Smooth muscle cell (in vitro differentiated cells): ENCODE data around the gene PSMD1. TPM values are rescaled to one million over a fixed set of nuclear protein-coding genes. Genes with fewer than 3 reads are reported as not detected.
"Not testable (repeated sequence)": the region's sequence is repeated elsewhere in the genome, so short reads cannot be mapped to it uniquely, and the experiment has no call there.

Experiments
- DNase-seq: peaks from one replicate; lab custom pipeline; 2025; ENCODE audit not compliant: unreplicated experiment; lab: John Stamatoyannopoulos, UW
- H2AFZ ChIP-seq: fragments of 200-600 bp; sonication (generic); 2 replicates; pipeline ENCODE4 v1.6.0; 2016; ENCODE audit warnings: antibody characterized with exemption, low read depth, mild to moderate bottlenecking
- H3F3A ChIP-seq: fragments of 200-600 bp; sonication (generic); 2 replicates; pipeline ENCODE4 v1.6.0; 2017; ENCODE audit warnings: antibody characterized with exemption, low read depth
- H3K27ac ChIP-seq: fragments of 200-600 bp; sonication (generic); 2 replicates; pipeline ENCODE4 v1.5.1; 2016; ENCODE audit warnings: low read depth, mild to moderate bottlenecking
- H3K27me3 ChIP-seq: fragments of 200-600 bp; sonication (generic); 2 replicates; pipeline ENCODE4 v1.6.1; 2016; ENCODE audit warnings: low read depth, mild to moderate bottlenecking
- H3K36me3 ChIP-seq: fragments of 200-600 bp; sonication (generic); 2 replicates; pipeline ENCODE4 v1.5.1; 2016; ENCODE audit warnings: low read depth
- H3K4me1 ChIP-seq: fragments of 200-600 bp; sonication (generic); 2 replicates; pipeline ENCODE4 v1.5.1; 2016; ENCODE audit warnings: low read depth
- H3K4me2 ChIP-seq: fragments of 200-600 bp; sonication (generic); 2 replicates; pipeline ENCODE4 v1.6.0; 2016; ENCODE audit warnings: mild to moderate bottlenecking
- H3K4me3 ChIP-seq: fragments of 200-600 bp; sonication (generic); 2 replicates; pipeline ENCODE4 v1.5.1; 2016; ENCODE audit warnings: mild to moderate bottlenecking
- H3K79me2 ChIP-seq: fragments of 200-600 bp; sonication (generic); 2 replicates; pipeline ENCODE4 v1.6.0; 2016; ENCODE audit warnings: low read depth, mild to moderate bottlenecking
- H3K9ac ChIP-seq: fragments of 200-600 bp; sonication (generic); 2 replicates; pipeline ENCODE4 v1.6.0; 2016; ENCODE audit warnings: low read depth
- H3K9me3 ChIP-seq: fragments of 200-600 bp; sonication (generic); replicated peaks from 2 replicates; pipeline ENCODE4 v1.5.1; 2016; ENCODE audit warnings: low read depth
- H4K20me1 ChIP-seq: fragments of 200-600 bp; sonication (generic); 2 replicates; pipeline ENCODE4 v1.6.0; 2016; ENCODE audit warnings: low read depth
- WGBS: methylation state at CpG from one replicate; pipeline ENCODE4 v1.1.7; 2016; ENCODE audit warnings: low lambda C conversion rate; 5-methylcytosine and 5-hydroxymethylcytosine counted together
- polyA plus RNA-seq: library from polyadenylated mRNA; unstranded; fragments of >200 nt; fragmentation: Nextera tagmentation; extraction: Ambion mirVana; gene quantifications from 2 replicates; pipeline ENCODE4 v1.2.1, GENCODE V29; 2016
- total RNA-seq: library from RNA; depleted of rRNA; stranded (reverse); fragments of >200 nt; gene quantifications from 2 replicates; pipeline ENCODE4 v1.2.3, GENCODE V29; 2014
- TF ChIP-seq, protein P1 (sequence below): fragments of 200-600 bp; sonication (generic); IDR thresholded peaks from 2 replicates; pipeline ENCODE4 v1.5.1; 2017; ENCODE audit warnings: borderline replicate concordance, mild to moderate bottlenecking, antibody characterized with exemption; ENCODE audit not compliant: insufficient read depth, poor library complexity, severe bottlenecking

The PSMD1 gene
- total and polyA plus RNA-seq, 2 experiments from 2014 or later: 95.7 to 99.7 TPM

DNA sequence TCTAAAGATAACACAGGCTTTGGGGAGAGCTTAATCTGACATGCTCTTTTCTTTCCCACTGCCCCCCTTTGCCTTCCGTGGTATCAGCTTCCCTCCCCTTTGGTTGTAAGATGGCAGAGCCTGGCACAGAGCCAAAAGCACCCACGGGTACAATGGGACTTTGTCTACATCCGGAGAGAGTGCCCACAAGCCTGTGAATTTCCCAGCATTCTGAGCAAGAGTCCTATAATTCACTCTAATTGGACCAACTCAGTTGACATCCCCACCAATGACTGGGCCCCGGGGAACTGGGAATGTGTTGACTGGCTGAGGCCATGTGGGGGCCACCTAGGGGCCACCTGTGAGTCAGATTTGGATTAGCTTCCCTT is 39.5 kb upstream of the PSMD1 start:
- no peak overlapping the region for H3K4me3 ChIP-seq
- H4K20me1 ChIP-seq: no peaks in the 10 kb centered on the region
- H3K9me3 ChIP-seq: no peaks in the 10 kb centered on the region
- H3K27me3 ChIP-seq: peaks cover 9% of the 10 kb centered on the region
- H3K4me1 ChIP-seq: no peaks in the 10 kb centered on the region
- no peak overlapping the region for H3K4me2 ChIP-seq
- H2AFZ ChIP-seq: no peak overlapping the region
- TF ChIP-seq, protein P1, sequence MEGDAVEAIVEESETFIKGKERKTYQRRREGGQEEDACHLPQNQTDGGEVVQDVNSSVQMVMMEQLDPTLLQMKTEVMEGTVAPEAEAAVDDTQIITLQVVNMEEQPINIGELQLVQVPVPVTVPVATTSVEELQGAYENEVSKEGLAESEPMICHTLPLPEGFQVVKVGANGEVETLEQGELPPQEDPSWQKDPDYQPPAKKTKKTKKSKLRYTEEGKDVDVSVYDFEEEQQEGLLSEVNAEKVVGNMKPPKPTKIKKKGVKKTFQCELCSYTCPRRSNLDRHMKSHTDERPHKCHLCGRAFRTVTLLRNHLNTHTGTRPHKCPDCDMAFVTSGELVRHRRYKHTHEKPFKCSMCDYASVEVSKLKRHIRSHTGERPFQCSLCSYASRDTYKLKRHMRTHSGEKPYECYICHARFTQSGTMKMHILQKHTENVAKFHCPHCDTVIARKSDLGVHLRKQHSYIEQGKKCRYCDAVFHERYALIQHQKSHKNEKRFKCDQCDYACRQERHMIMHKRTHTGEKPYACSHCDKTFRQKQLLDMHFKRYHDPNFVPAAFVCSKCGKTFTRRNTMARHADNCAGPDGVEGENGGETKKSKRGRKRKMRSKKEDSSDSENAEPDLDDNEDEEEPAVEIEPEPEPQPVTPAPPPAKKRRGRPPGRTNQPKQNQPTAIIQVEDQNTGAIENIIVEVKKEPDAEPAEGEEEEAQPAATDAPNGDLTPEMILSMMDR: no peak
- no peaks in the 10 kb centered on the region for H3F3A ChIP-seq
- 84% methylated on average over 4 of the region's 4 CpGs for WGBS
- no peaks in the 10 kb centered on the region for H3K79me2 ChIP-seq
- H3K36me3 ChIP-seq: no peaks in the 10 kb centered on the region
- no peak overlapping the region for H3K27ac ChIP-seq
- no peak overlapping the region for H3K9ac ChIP-seq
- no peak for DNase-seq

DNA sequence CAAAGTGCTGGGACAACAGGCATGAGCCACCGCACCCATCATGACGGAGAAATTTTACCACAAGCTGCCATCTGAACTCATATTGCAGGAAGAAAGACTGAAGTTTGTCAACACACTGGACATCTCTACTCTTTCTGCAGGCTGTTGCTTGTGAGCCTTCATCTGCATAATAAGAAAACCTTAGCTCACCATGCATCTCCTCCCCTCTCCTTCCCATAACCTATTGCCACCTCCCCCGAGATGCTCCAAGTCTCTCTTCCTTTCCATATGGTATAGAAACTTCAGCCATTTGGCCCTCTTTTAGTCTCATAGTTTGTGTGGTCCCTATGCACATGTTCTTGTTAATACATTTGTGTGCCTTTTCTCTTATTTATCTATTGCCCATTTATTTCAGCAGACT is 38.5 kb upstream of the PSMD1 start:
- Histone ChIP-seq H3K4me1 (no peaks in the 10 kb centered on the region), H3K27ac (no peak overlapping the region)
- no peak for DNase-seq

DNA sequence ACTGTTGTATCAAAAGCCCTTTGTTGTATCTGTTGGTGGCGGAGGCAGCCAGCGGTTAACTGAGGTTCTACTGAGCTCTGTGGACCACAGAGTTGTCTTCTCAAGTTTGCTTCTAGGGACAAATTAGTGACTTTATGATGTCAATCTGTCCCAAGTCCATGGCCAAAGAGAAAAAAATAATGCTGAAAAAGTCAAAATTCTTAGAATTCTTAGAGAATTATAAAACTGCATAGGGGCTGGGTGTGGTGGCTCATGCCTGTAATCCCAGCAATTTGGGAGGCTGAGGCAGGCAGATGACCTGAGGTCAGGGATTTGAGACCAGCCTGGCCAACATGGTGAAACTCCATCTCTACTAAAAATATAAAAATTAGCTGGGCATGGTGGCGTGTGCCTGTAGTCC is 31.6 kb upstream of the PSMD1 start:
- not testable (repeated sequence) for H3K4me2 ChIP-seq, H3K4me3 ChIP-seq, H2AFZ ChIP-seq, H3K27me3 ChIP-seq, DNase-seq, H3K79me2 ChIP-seq, H3K36me3 ChIP-seq, H3K9me3 ChIP-seq, H3K27ac ChIP-seq, H3K4me1 ChIP-seq, H4K20me1 ChIP-seq, H3K9ac ChIP-seq, H3F3A ChIP-seq
- WGBS: 98% methylated on average over 3 of the region's 3 CpGs

More for the DNA sequence above, 38.5 kb upstream of the PSMD1 start:
- Histone ChIP-seq H3F3A (no peaks in the 10 kb centered on the region), H3K79me2 (no peaks in the 10 kb centered on the region), H2AFZ (no peak overlapping the region), H3K4me2 (no peak overlapping the region), H3K9me3 (no peaks in the 10 kb centered on the region), H3K4me3 (no peak overlapping the region), H3K27me3 (no peaks in the 10 kb centered on the region), H3K36me3 (no peaks in the 10 kb centered on the region), H3K9ac (no peak overlapping the region), H4K20me1 (no peaks in the 10 kb centered on the region)
- TF ChIP-seq, protein P1: no peak
- WGBS: 97% methylated on average over 3 of the region's 3 CpGs

DNA sequence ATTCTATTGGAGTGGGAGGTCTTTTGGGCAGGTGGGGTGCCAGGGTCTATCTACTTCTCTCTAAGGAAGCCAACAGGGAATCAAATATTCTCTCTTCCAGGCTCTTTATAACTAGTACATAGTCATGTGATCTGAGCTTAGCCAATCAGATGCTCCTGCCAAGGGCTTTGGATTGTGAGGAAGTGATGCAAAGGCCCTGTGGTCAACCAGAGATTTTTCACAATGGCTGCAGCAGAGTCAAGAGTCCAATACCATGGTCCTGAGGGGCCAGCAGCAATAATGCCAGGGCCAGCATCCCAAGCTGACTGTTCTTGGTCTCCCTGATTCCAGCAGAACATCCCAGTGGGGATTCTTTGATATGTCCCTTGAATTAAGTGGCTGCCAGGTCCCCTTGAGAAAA is 27.8 kb upstream of the PSMD1 start:
- H3K4me3 ChIP-seq: no peak overlapping the region
- no peak overlapping the region for H3K9ac ChIP-seq
- no peak overlapping the region for H2AFZ ChIP-seq
- no peak for DNase-seq
- no peaks in the 10 kb centered on the region for H4K20me1 ChIP-seq
- TF ChIP-seq, protein P1: no peak
- no peaks in the 10 kb centered on the region for H3F3A ChIP-seq
- no peaks in the 10 kb centered on the region for H3K4me1 ChIP-seq
- no peaks in the 10 kb centered on the region for H3K79me2 ChIP-seq
- H3K27me3 ChIP-seq: peaks cover 15% of the 10 kb centered on the region
- H3K27ac ChIP-seq: no peak overlapping the region
- no peaks in the 10 kb centered on the region for H3K36me3 ChIP-seq
- no peaks in the 10 kb centered on the region for H3K9me3 ChIP-seq
- H3K4me2 ChIP-seq: no peak overlapping the region
